Measurements from ENCODE around the gene CEP78.
A peak's percentile ranks its signal among the peaks of the same experiment; 100 is the strongest.
"Not testable (repeated sequence)": the region's sequence is repeated elsewhere in the genome, so short reads cannot be mapped to it uniquely, and the experiment has no call there.

CEP78 gene

GRCh38 chr9:78210841-78211301 is 25.0 kb upstream of the CEP78 start:
- H3K4me1 ChIP-seq (ENCODE audit: control insufficient read depth, insufficient read depth, low read length) = peaks cover 5% of the 10 kb centered on the region; the same call in 1 of the 2 replicates
- no peaks in the 10 kb centered on the region for H3K36me3 ChIP-seq (ENCODE audit: control insufficient read depth, insufficient read depth, low read length)
- no peak overlapping the region for H3K4me3 ChIP-seq (ENCODE audit: low read depth, low read length)
- H3K27me3 ChIP-seq (ENCODE audit: control insufficient read depth, insufficient read depth, low read length) = no peaks in the 10 kb centered on the region
- no peaks in the 10 kb centered on the region for H3K9me3 ChIP-seq (ENCODE audit: control insufficient read depth, insufficient read depth, low read depth, low read length)
- H3K9ac ChIP-seq (ENCODE audit: low read length) = no peak overlapping the region
- no peak overlapping the region for H3K27ac ChIP-seq (ENCODE audit: low read depth, low read length)

- Histone ChIP-seq H3K27ac (ENCODE audit: low read depth, low read length) (no peak overlapping the region), H3K4me1 (ENCODE audit: control insufficient read depth, insufficient read depth, low read length) (peaks cover 5% of the 10 kb centered on the region; the same call in 1 of the 2 replicates), H3K36me3 (ENCODE audit: control insufficient read depth, insufficient read depth, low read length) (no peaks in the 10 kb centered on the region), H3K4me3 (ENCODE audit: low read depth, low read length) (no peak overlapping the region), H3K9me3 (ENCODE audit: control insufficient read depth, insufficient read depth, low read depth, low read length) (no peaks in the 10 kb centered on the region), H3K27me3 (ENCODE audit: control insufficient read depth, insufficient read depth, low read length) (no peaks in the 10 kb centered on the region), H3K9ac (ENCODE audit: low read length) (no peak overlapping the region)
Measured at GRCh38 chr9:78212868-78213267, 23.0 kb upstream of the CEP78 start.

DNA sequence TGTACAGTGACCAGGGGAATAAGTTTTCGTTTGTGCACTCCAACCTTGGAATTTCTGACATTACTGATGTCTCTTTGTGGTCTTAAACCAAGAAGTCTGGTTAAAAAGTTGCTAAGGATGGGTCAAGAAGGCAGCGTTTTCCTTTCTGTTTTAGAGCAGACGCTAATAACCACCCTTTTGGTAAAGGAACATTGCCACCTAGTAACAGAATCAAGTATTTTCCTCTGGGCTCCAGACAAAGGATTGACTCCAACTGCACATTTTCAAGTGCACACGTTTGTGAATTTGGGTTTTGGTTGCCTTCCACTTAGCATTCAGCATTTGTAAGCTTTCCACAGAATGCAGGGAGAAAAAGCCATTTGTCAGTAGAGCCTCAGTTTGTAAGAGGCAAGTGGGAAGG is 22.2 kb upstream of the CEP78 start:
- Histone ChIP-seq H3K9ac (ENCODE audit: low read length) (no peak overlapping the region), H3K9me3 (ENCODE audit: control insufficient read depth, insufficient read depth, low read depth, low read length) (no peaks in the 10 kb centered on the region), H3K36me3 (ENCODE audit: control insufficient read depth, insufficient read depth, low read length) (no peaks in the 10 kb centered on the region), H3K4me1 (ENCODE audit: control insufficient read depth, insufficient read depth, low read length) (peaks cover 5% of the 10 kb centered on the region; the same call in 1 of the 2 replicates), H3K27ac (ENCODE audit: low read depth, low read length) (no peak overlapping the region), H3K4me3 (ENCODE audit: low read depth, low read length) (no peak overlapping the region), H3K27me3 (ENCODE audit: control insufficient read depth, insufficient read depth, low read length) (no peaks in the 10 kb centered on the region)

DNA sequence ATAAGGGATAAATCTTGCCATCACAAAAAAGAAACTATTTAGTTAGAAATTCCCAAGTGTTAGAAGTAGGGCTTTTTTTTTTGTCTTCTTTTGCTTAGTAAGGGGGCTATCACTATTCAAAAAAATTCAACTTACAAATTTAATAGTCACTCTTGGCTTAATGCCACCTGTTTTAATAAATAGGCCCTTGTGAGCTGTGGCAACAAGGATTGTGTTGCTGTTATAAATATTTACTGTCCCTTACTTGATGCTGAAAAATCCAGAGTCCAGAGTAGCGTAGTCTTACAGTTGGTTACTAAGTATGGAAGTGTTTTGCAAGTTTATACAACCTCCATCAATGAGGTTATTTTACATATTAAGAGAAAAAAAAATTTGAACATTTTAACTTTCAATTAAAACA is 21.4 kb upstream of the CEP78 start:
- no peak overlapping the region for H3K27ac ChIP-seq (ENCODE audit: low read depth, low read length)
- H3K36me3 ChIP-seq (ENCODE audit: control insufficient read depth, insufficient read depth, low read length) = no peaks in the 10 kb centered on the region
- no peak overlapping the region for H3K9ac ChIP-seq (ENCODE audit: low read length)
- peaks cover 5% of the 10 kb centered on the region; the same call in 1 of the 2 replicates for H3K4me1 ChIP-seq (ENCODE audit: control insufficient read depth, insufficient read depth, low read length)
- H3K27me3 ChIP-seq (ENCODE audit: control insufficient read depth, insufficient read depth, low read length) = no peaks in the 10 kb centered on the region
- no peak overlapping the region for H3K4me3 ChIP-seq (ENCODE audit: low read depth, low read length)
- no peaks in the 10 kb centered on the region for H3K9me3 ChIP-seq (ENCODE audit: control insufficient read depth, insufficient read depth, low read depth, low read length)

- Histone ChIP-seq H3K4me3 (ENCODE audit: low read depth, low read length) (no peak overlapping the region), H3K9ac (ENCODE audit: low read length) (no peak overlapping the region), H3K4me1 (ENCODE audit: control insufficient read depth, insufficient read depth, low read length) (peaks cover 5% of the 10 kb centered on the region; the same call in 1 of the 2 replicates), H3K27ac (ENCODE audit: low read depth, low read length) (no peak overlapping the region), H3K27me3 (ENCODE audit: control insufficient read depth, insufficient read depth, low read length) (no peaks in the 10 kb centered on the region), H3K36me3 (ENCODE audit: control insufficient read depth, insufficient read depth, low read length) (no peaks in the 10 kb centered on the region), H3K9me3 (ENCODE audit: control insufficient read depth, insufficient read depth, low read depth, low read length) (no peaks in the 10 kb centered on the region)
Measured at GRCh38 chr9:78215706-78216105, 20.2 kb upstream of the CEP78 start.

- no peaks in the 10 kb centered on the region for H3K27me3 ChIP-seq (ENCODE audit: control insufficient read depth, insufficient read depth, low read length)
- H3K9ac ChIP-seq (ENCODE audit: low read length) = no peak overlapping the region
- no peaks in the 10 kb centered on the region for H3K36me3 ChIP-seq (ENCODE audit: control insufficient read depth, insufficient read depth, low read length)
- 0 out of 2 replicates have a peak, but pooled peaks cover 2% of the 10 kb centered on the region for H3K9me3 ChIP-seq (ENCODE audit: control insufficient read depth, insufficient read depth, low read depth, low read length)
- no peak overlapping the region for H3K4me3 ChIP-seq (ENCODE audit: low read depth, low read length)
- no peak overlapping the region for H3K27ac ChIP-seq (ENCODE audit: low read depth, low read length)
- peaks cover 5% of the 10 kb centered on the region; the same call in 1 of the 2 replicates for H3K4me1 ChIP-seq (ENCODE audit: control insufficient read depth, insufficient read depth, low read length)
Measured at GRCh38 chr9:78218890-78219289, 17.0 kb upstream of the CEP78 start.

DNA sequence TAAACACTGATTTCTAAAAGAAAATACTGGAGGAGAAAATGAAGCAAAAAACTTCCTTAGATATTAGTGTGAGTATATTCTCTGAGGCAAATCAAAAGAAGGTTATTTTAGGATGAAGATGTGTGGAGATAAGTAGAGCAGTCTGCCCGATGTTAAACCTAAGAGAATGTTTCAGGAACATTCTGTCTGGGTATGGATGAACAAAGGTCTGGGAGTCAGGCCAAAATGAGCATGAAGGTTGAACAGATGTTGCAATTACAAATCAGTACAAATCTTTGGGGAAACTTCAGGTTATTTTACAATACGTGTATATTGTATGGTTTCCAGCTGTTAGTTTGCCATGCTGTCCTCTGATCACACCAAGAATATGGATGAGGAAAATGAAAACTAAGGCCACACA is 14.4 kb upstream of the CEP78 start:
- Histone ChIP-seq H3K27ac (ENCODE audit: low read depth, low read length) (no peak overlapping the region), H3K9ac (ENCODE audit: low read length) (no peak overlapping the region), H3K9me3 (ENCODE audit: control insufficient read depth, insufficient read depth, low read depth, low read length) (0 out of 2 replicates have a peak, but pooled peaks cover 2% of the 10 kb centered on the region), H3K4me1 (ENCODE audit: control insufficient read depth, insufficient read depth, low read length) (no peaks in the 10 kb centered on the region), H3K4me3 (ENCODE audit: low read depth, low read length) (no peak overlapping the region), H3K27me3 (ENCODE audit: control insufficient read depth, insufficient read depth, low read length) (no peaks in the 10 kb centered on the region), H3K36me3 (ENCODE audit: control insufficient read depth, insufficient read depth, low read length) (no peaks in the 10 kb centered on the region)

DNA sequence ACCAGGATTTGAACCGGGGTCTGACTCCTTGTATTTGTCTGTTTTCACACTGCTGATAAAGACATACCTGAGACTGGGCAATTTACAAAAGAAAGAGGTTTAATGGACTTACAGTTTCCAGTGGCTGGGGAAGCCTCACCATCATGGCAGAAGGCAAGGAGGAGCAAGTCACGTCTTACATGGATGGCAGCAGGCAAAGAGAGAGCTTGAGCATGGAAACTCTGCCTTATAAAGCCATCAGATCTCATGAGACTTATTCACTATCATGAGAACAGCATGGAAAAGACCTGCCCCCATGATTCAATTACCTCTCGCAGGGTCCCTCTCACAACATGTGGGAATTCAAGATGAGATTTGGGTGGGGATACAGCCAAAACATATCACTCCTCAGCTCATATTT is 14.0 kb upstream of the CEP78 start:
- not testable (repeated sequence) for H3K4me3 ChIP-seq (ENCODE audit: low read depth, low read length); H3K27ac ChIP-seq (ENCODE audit: low read depth, low read length); H3K9ac ChIP-seq (ENCODE audit: low read length); H3K9me3 ChIP-seq (ENCODE audit: control insufficient read depth, insufficient read depth, low read depth, low read length); H3K4me1 ChIP-seq (ENCODE audit: control insufficient read depth, insufficient read depth, low read length); H3K27me3 ChIP-seq (ENCODE audit: control insufficient read depth, insufficient read depth, low read length); H3K36me3 ChIP-seq (ENCODE audit: control insufficient read depth, insufficient read depth, low read length)

DNA sequence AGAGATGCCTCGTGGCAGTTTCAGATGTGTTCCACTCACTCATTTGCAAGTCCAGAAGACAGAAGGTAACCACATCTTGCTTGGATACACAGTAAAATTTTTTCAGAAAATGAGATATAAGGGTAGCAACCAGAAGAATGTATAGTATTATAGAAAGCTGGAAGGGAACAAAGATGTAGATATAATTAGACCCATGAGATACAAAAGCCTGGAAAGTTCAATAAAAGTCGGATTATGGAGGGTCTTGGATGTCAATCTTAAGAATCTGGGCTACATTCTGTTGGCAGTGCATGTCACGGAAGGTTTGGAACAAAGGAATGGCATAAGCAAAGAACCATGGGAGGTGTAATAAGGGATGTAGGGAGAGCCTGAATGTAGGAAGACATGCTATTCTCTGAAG is 5.1 kb upstream of the CEP78 start:
- H3K9ac ChIP-seq (ENCODE audit: low read length) = no peak overlapping the region
- no peak overlapping the region for H3K27ac ChIP-seq (ENCODE audit: low read depth, low read length)

GRCh38 chr9:78232471-78232870 is 3.4 kb upstream of the CEP78 start:
- H3K36me3 ChIP-seq (ENCODE audit: control insufficient read depth, insufficient read depth, low read length); H3K27me3 ChIP-seq (ENCODE audit: control insufficient read depth, insufficient read depth, low read length): not testable (repeated sequence)

More for the DNA sequence above, 5.1 kb upstream of the CEP78 start:
- H3K9me3 ChIP-seq (ENCODE audit: control insufficient read depth, insufficient read depth, low read depth, low read length) = no peaks in the 10 kb centered on the region
- H3K27me3 ChIP-seq (ENCODE audit: control insufficient read depth, insufficient read depth, low read length) = no peaks in the 10 kb centered on the region
- no peaks in the 10 kb centered on the region for H3K4me1 ChIP-seq (ENCODE audit: control insufficient read depth, insufficient read depth, low read length)
- H3K4me3 ChIP-seq (ENCODE audit: low read depth, low read length) = no peak overlapping the region
- H3K36me3 ChIP-seq (ENCODE audit: control insufficient read depth, insufficient read depth, low read length) = no peaks in the 10 kb centered on the region

GRCh38 chr9:78234810-78235209 is 1.1 kb upstream of the CEP78 start:
- Histone ChIP-seq H3K9ac (ENCODE audit: low read length) (peak overlapping the region; percentile 93), H3K36me3 (ENCODE audit: control insufficient read depth, insufficient read depth, low read length) (peaks cover 9% of the 10 kb centered on the region)

More at GRCh38 chr9:78232471-78232870, 3.4 kb upstream of the CEP78 start:
- H3K27ac ChIP-seq (ENCODE audit: low read depth, low read length); H3K4me3 ChIP-seq (ENCODE audit: low read depth, low read length); H3K4me1 ChIP-seq (ENCODE audit: control insufficient read depth, insufficient read depth, low read length); H3K9me3 ChIP-seq (ENCODE audit: control insufficient read depth, insufficient read depth, low read depth, low read length); H3K9ac ChIP-seq (ENCODE audit: low read length): not testable (repeated sequence)

More at GRCh38 chr9:78234810-78235209, 1.1 kb upstream of the CEP78 start:
- no peaks in the 10 kb centered on the region for H3K27me3 ChIP-seq (ENCODE audit: control insufficient read depth, insufficient read depth, low read length)
- H3K4me3 ChIP-seq (ENCODE audit: low read depth, low read length) = peak overlapping the region; percentile 96
- no peak overlapping the region for H3K27ac ChIP-seq (ENCODE audit: low read depth, low read length)
- H3K9me3 ChIP-seq (ENCODE audit: control insufficient read depth, insufficient read depth, low read depth, low read length) = no peaks in the 10 kb centered on the region
- H3K4me1 ChIP-seq (ENCODE audit: control insufficient read depth, insufficient read depth, low read length) = peaks cover 3% of the 10 kb centered on the region
